Smooth muscle cell (in vitro differentiated cells): Measurements from ENCODE around the gene RDH13. TPM values are rescaled to one million over a fixed set of nuclear protein-coding genes. Genes with fewer than 3 reads are reported as not detected.

Source experiments
- DNase-seq: peaks from one replicate; lab custom pipeline; 2025; ENCODE audit not compliant: unreplicated experiment; lab: John Stamatoyannopoulos, UW
- H2AFZ ChIP-seq: fragments of 200-600 bp; sonication (generic); 2 replicates; pipeline ENCODE4 v1.6.0; 2016; ENCODE audit warnings: antibody characterized with exemption, low read depth, mild to moderate bottlenecking
- H3F3A ChIP-seq: fragments of 200-600 bp; sonication (generic); 2 replicates; pipeline ENCODE4 v1.6.0; 2017; ENCODE audit warnings: antibody characterized with exemption, low read depth
- H3K27ac ChIP-seq: fragments of 200-600 bp; sonication (generic); 2 replicates; pipeline ENCODE4 v1.5.1; 2016; ENCODE audit warnings: low read depth, mild to moderate bottlenecking
- H3K27me3 ChIP-seq: fragments of 200-600 bp; sonication (generic); 2 replicates; pipeline ENCODE4 v1.6.1; 2016; ENCODE audit warnings: low read depth, mild to moderate bottlenecking
- H3K36me3 ChIP-seq: fragments of 200-600 bp; sonication (generic); 2 replicates; pipeline ENCODE4 v1.5.1; 2016; ENCODE audit warnings: low read depth
- H3K4me1 ChIP-seq: fragments of 200-600 bp; sonication (generic); 2 replicates; pipeline ENCODE4 v1.5.1; 2016; ENCODE audit warnings: low read depth
- H3K4me2 ChIP-seq: fragments of 200-600 bp; sonication (generic); 2 replicates; pipeline ENCODE4 v1.6.0; 2016; ENCODE audit warnings: mild to moderate bottlenecking
- H3K4me3 ChIP-seq: fragments of 200-600 bp; sonication (generic); 2 replicates; pipeline ENCODE4 v1.5.1; 2016; ENCODE audit warnings: mild to moderate bottlenecking
- H3K79me2 ChIP-seq: fragments of 200-600 bp; sonication (generic); 2 replicates; pipeline ENCODE4 v1.6.0; 2016; ENCODE audit warnings: low read depth, mild to moderate bottlenecking
- H3K9ac ChIP-seq: fragments of 200-600 bp; sonication (generic); 2 replicates; pipeline ENCODE4 v1.6.0; 2016; ENCODE audit warnings: low read depth
- H3K9me3 ChIP-seq: fragments of 200-600 bp; sonication (generic); replicated peaks from 2 replicates; pipeline ENCODE4 v1.5.1; 2016; ENCODE audit warnings: low read depth
- H4K20me1 ChIP-seq: fragments of 200-600 bp; sonication (generic); 2 replicates; pipeline ENCODE4 v1.6.0; 2016; ENCODE audit warnings: low read depth
- CTCF ChIP-seq: fragments of 200-600 bp; sonication (generic); IDR thresholded peaks from 2 replicates; pipeline ENCODE4 v1.5.1; 2017; ENCODE audit warnings: borderline replicate concordance, mild to moderate bottlenecking, antibody characterized with exemption; ENCODE audit not compliant: insufficient read depth, poor library complexity, severe bottlenecking
- WGBS: methylation state at CpG from one replicate; pipeline ENCODE4 v1.1.7; 2016; ENCODE audit warnings: low lambda C conversion rate; 5-methylcytosine and 5-hydroxymethylcytosine counted together
- polyA plus RNA-seq: library from polyadenylated mRNA; unstranded; fragments of >200 nt; fragmentation: Nextera tagmentation; extraction: Ambion mirVana; gene quantifications from 2 replicates; pipeline ENCODE4 v1.2.1, GENCODE V29; 2016
- total RNA-seq: library from RNA; depleted of rRNA; stranded (reverse); fragments of >200 nt; gene quantifications from 2 replicates; pipeline ENCODE4 v1.2.3, GENCODE V29; 2014

RDH13 gene
- total and polyA plus RNA-seq, 2 experiments from 2014 or later: 9.1 to 13.5 TPM

- no peak for TF ChIP-seq CTCF
- Histone ChIP-seq H3K36me3 (no peaks in the 10 kb centered on the region), H3K9ac (no peak overlapping the region), H3K4me3 (peak overlapping the region; percentile 68), H3K9me3 (no peaks in the 10 kb centered on the region), H3F3A (no peaks in the 10 kb centered on the region), H3K4me1 (no peaks in the 10 kb centered on the region), H3K27ac (no peak overlapping the region), H3K27me3 (peaks cover 58% of the 10 kb centered on the region), H3K79me2 (no peaks in the 10 kb centered on the region), H2AFZ (no peak overlapping the region), H4K20me1 (no peaks in the 10 kb centered on the region), H3K4me2 (peak overlapping the region; percentile 90)
- DNase-seq: no peak
- WGBS: 14% methylated on average over 22 of the region's 22 CpGs
These were observed 18.7 kb upstream of the RDH13 start for GRCh38 chr19:55081770-55082019.

- H3K9ac ChIP-seq: no peak overlapping the region
- peak overlapping the region; percentile 12 for H2AFZ ChIP-seq
- H3K36me3 ChIP-seq: no peaks in the 10 kb centered on the region
- H3K4me2 ChIP-seq: peak overlapping the region; percentile 90
- peaks cover 52% of the 10 kb centered on the region for H3K27me3 ChIP-seq
- TF ChIP-seq CTCF: no peak
- no peaks in the 10 kb centered on the region for H3K79me2 ChIP-seq
- peak; percentile 52 for DNase-seq
- no peaks in the 10 kb centered on the region for H4K20me1 ChIP-seq
- H3K4me1 ChIP-seq: no peaks in the 10 kb centered on the region
- H3K9me3 ChIP-seq: no peaks in the 10 kb centered on the region
- H3K4me3 ChIP-seq: peak overlapping the region; percentile 68
- no peaks in the 10 kb centered on the region for H3F3A ChIP-seq
- no peak overlapping the region for H3K27ac ChIP-seq
- under 1% methylated on average over 41 of the region's 60 CpGs for WGBS
These were observed 18.2 kb upstream of the RDH13 start for GRCh38 chr19:55080968-55081769.

- WGBS: 7% methylated on average over 49 of the region's 55 CpGs
- Histone ChIP-seq H3K79me2 (no peaks in the 10 kb centered on the region), H3K36me3 (no peaks in the 10 kb centered on the region), H3K9me3 (no peaks in the 10 kb centered on the region), H3F3A (no peaks in the 10 kb centered on the region), H3K4me2 (peak overlapping the region; percentile 90), H3K9ac (no peak overlapping the region), H3K4me3 (peak overlapping the region; percentile 68), H4K20me1 (no peaks in the 10 kb centered on the region), H3K4me1 (no peaks in the 10 kb centered on the region), H3K27me3 (peaks cover 46% of the 10 kb centered on the region), H3K27ac (no peak overlapping the region), H2AFZ (peak overlapping the region; percentile 12)
- peak; percentile 9 for DNase-seq
- no peak for TF ChIP-seq CTCF
These were observed 17.4 kb upstream of the RDH13 start for GRCh38 chr19:55080121-55080967.
